PC-3 (cell line): Measurements from ENCODE around the gene AGL. TPM values are rescaled to one million over a fixed set of nuclear protein-coding genes. Genes with fewer than 3 reads are reported as not detected.

Experiments used
- ATAC-seq: fragments of 200-7000 bp; cut with Tn5 transposase; 2 replicates; pipeline ENCODE4 v1.9.1; 2020; ENCODE audit warnings: mild to moderate bottlenecking, moderate library complexity
- BruUV-seq: library from RNA; stranded (reverse); fragments of 400-500 nt; replicated peaks from 2 replicates; lab custom pipeline; 2021; lab: Mats Ljungman, UMichigan
- CTCF ChIA-PET: fragments of 300-600 bp; sonication (Branson Sonifier 250); formaldehyde crosslinking; loops from one replicate; lab custom pipeline; 2022; ENCODE audit warnings: antibody characterized with exemption; lab: Charles Lee
- POLR2A ChIA-PET: fragments of 300-600 bp; sonication (Branson Sonifier 250); formaldehyde crosslinking; loops from one replicate; lab custom pipeline; 2022; ENCODE audit warnings: antibody characterized with exemption; ENCODE audit not compliant: unreplicated experiment; lab: Charles Lee
- DNase-seq: peaks from one replicate; pipeline ENCODE4 v3.0.0-alpha.2; 2015
- H2AFZ ChIP-seq: fragments of 300-600 bp; sonication (generic); 2 replicates; pipeline ENCODE4 v1.6.0; 2016; ENCODE audit warnings: antibody characterized with exemption, low read length
- H3F3A ChIP-seq: fragments of 300-600 bp; sonication (generic); one replicate; pipeline ENCODE4 v1.6.0; 2017; ENCODE audit warnings: antibody characterized with exemption, low read length, control low read depth, mild to moderate bottlenecking; ENCODE audit not compliant: unreplicated experiment
- H3K27ac ChIP-seq: fragments of 300-600 bp; sonication (generic); 2 replicates; pipeline ENCODE4 v1.5.1; 2016; ENCODE audit warnings: mild to moderate bottlenecking, low read length
- H3K27me3 ChIP-seq: fragments of 300-600 bp; sonication (generic); 2 replicates; pipeline ENCODE4 v1.6.1; 2016; ENCODE audit warnings: low read length, mixed read lengths
- H3K36me3 ChIP-seq: fragments of 300-600 bp; sonication (generic); 2 replicates; pipeline ENCODE4 v1.6.1; 2016; ENCODE audit warnings: low read depth, mixed run types, low read length, mixed read lengths
- H3K4me1 ChIP-seq: fragments of 300-600 bp; sonication (generic); 2 replicates; pipeline ENCODE4 v1.5.1; 2016; ENCODE audit warnings: low read length; ENCODE audit not compliant: insufficient read depth
- H3K4me2 ChIP-seq: fragments of 300-600 bp; sonication (generic); 2 replicates; pipeline ENCODE4 v1.6.0; 2016; ENCODE audit warnings: low read length
- H3K4me3 ChIP-seq: fragments of 300-600 bp; sonication (generic); 2 replicates; pipeline ENCODE4 v1.5.1; 2016; ENCODE audit warnings: mild to moderate bottlenecking, low read length, mixed read lengths
- H3K79me2 ChIP-seq: fragments of 300-600 bp; sonication (generic); 2 replicates; pipeline ENCODE4 v1.6.1; 2017; ENCODE audit warnings: low read length, mixed read lengths
- H3K9ac ChIP-seq: fragments of 300-600 bp; sonication (generic); 2 replicates; pipeline ENCODE4 v1.6.0; 2016; ENCODE audit warnings: mild to moderate bottlenecking, low read length
- H3K9me2 ChIP-seq: fragments of 300-600 bp; sonication (generic); replicated peaks from 2 replicates; pipeline ENCODE4 v1.6.1; 2016; ENCODE audit warnings: mixed run types, low read length, mixed read lengths
- H3K9me3 ChIP-seq: fragments of 300-600 bp; sonication (generic); 2 replicates; pipeline ENCODE4 v1.6.1; 2016; ENCODE audit warnings: low read length, mixed read lengths
- H4K20me1 ChIP-seq: fragments of 300-600 bp; sonication (generic); 2 replicates; pipeline ENCODE4 v1.6.1; 2016; ENCODE audit warnings: low read length, mixed read lengths
- CTCF ChIP-seq: fragments of 300-600 bp; sonication (generic); conservative IDR thresholded peaks from 2 replicates; pipeline ENCODE4 v1.5.1; 2017; ENCODE audit warnings: antibody characterized with exemption, low read depth, mild to moderate bottlenecking, low read length
- EZH2 ChIP-seq: fragments of 300-600 bp; sonication (generic); IDR thresholded peaks from one replicate; pipeline ENCODE4 v1.6.1; 2017; ENCODE audit warnings: antibody characterized with exemption, mild to moderate bottlenecking, low read length; ENCODE audit not compliant: unreplicated experiment
- EZH2phosphoT487 ChIP-seq: fragments of 300-600 bp; sonication (generic); IDR thresholded peaks from 2 replicates; pipeline ENCODE4 v1.6.1; 2018; ENCODE audit warnings: mild to moderate bottlenecking, antibody characterized with exemption, low read length, borderline replicate concordance
- intact Hi-C: fragments of 100-400 bp; cut with micrococcal nuclease; formaldehyde crosslinking; loops from 2 replicates; pipeline ENCODE4 v1.9.0; 2023
- total RNA-seq: library from RNA; depleted of rRNA; stranded (reverse); fragments of >200 nt; gene quantifications from 2 replicates; pipeline ENCODE4 v1.2.3, GENCODE V29; 2014

AGL gene
- total RNA-seq, 1 experiment from 2014 or later: 8.7 TPM

GRCh38 chr1:99965646-99966375 lies 115.7 kb downstream of the AGL start:
- Histone ChIP-seq H2AFZ (no peak overlapping the region), H3K79me2 (peaks cover 9% of the 10 kb centered on the region), H3K27me3 (no peaks in the 10 kb centered on the region), H3K4me1 (peaks cover 44% of the 10 kb centered on the region), H3K9me3 (no peaks in the 10 kb centered on the region), H3K4me2 (peak overlapping the region; percentile 67), H4K20me1 (peaks cover 3% of the 10 kb centered on the region), H3F3A (peaks cover 4% of the 10 kb centered on the region), H3K9ac (no peak overlapping the region), H3K36me3 (no peaks in the 10 kb centered on the region), H3K4me3 (peak overlapping the region; percentile 17; the same call in 1 of the 2 replicates), H3K9me2 (no peaks in the 10 kb centered on the region), H3K27ac (peak overlapping the region; percentile 60)
- DNase-seq (peak; percentile 89), ATAC-seq (no peak)
- CTCF ChIA-PET: no interaction called here
- BruUV-seq: no TSS peak
- POLR2A ChIA-PET: no interaction called here
- intact Hi-C loops: no loop called here
- TF ChIP-seq EZH2phosphoT487: no peak
- TF ChIP-seq CTCF: no peak
- no peak for TF ChIP-seq EZH2

DNA sequence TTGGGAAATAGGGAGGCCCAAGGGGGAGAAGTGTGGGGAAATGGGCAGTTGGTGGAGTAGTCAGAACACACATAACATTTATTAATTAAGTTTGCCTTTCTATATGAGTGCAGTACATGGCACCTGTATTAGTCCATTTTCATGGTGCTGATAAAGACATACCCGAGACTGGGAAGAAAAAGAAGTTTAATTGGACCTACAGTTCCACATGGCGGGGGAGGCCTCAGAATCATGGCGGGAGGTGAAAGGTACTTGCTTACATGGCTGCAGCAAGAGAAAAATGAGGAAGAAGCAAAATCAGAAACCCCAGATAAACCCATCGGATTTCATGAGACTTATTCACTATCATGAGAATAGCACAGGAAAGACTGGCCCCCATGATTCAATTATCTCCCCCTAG lies 118.1 kb downstream of the AGL start:
- no peak for DNase-seq
- ChIA-PET CTCF (no interaction called here), POLR2A (no interaction called here)
- peaks cover 33% of the 10 kb centered on the region for H3K79me2 ChIP-seq
- peaks cover 5% of the 10 kb centered on the region for H4K20me1 ChIP-seq
- H3F3A ChIP-seq: peaks cover 4% of the 10 kb centered on the region
- peaks cover 51% of the 10 kb centered on the region for H3K4me1 ChIP-seq
- H3K4me2 ChIP-seq: no peak overlapping the region
- intact Hi-C loops: no loop called here
- no TSS peak for BruUV-seq
- no peaks in the 10 kb centered on the region for H3K9me2 ChIP-seq
- TF ChIP-seq EZH2phosphoT487 (no peak), CTCF (no peak), EZH2 (no peak)
- no peak overlapping the region for H3K9ac ChIP-seq
- H3K36me3 ChIP-seq: no peaks in the 10 kb centered on the region
- no peak overlapping the region for H2AFZ ChIP-seq
- no peak overlapping the region for H3K27ac ChIP-seq
- ATAC-seq: no peak
- H3K4me3 ChIP-seq: no peak overlapping the region
- H3K27me3 ChIP-seq: no peaks in the 10 kb centered on the region
- no peaks in the 10 kb centered on the region for H3K9me3 ChIP-seq

GRCh38 chr1:99969260-99969728 lies 119.1 kb downstream of the AGL start:
- Histone ChIP-seq H2AFZ (peak overlapping the region; percentile 98), H3K9ac (peak overlapping the region; percentile 80), H3K4me1 (peaks cover 46% of the 10 kb centered on the region), H3F3A (peaks cover 4% of the 10 kb centered on the region), H3K36me3 (no peaks in the 10 kb centered on the region), H4K20me1 (peaks cover 5% of the 10 kb centered on the region), H3K27ac (peak overlapping the region; percentile 65), H3K79me2 (peaks cover 44% of the 10 kb centered on the region), H3K9me2 (no peaks in the 10 kb centered on the region), H3K4me2 (peak overlapping the region; percentile 96), H3K27me3 (no peaks in the 10 kb centered on the region), H3K9me3 (no peaks in the 10 kb centered on the region), H3K4me3 (peak overlapping the region; percentile 81)
- POLR2A ChIA-PET: interaction anchor here (0.6 kb wide), 1 partner anchor 203 kb away, joined by 8 read pairs; no protein-coding TSS in a partner anchor
- CTCF ChIA-PET: no interaction called here
- no peak for TF ChIP-seq EZH2
- no peak for TF ChIP-seq EZH2phosphoT487
- intact Hi-C loops: no loop called here
- BruUV-seq: TSS peak; percentile 16
- DNase-seq: peak; percentile 24
- peak; percentile 1; the same call in 1 of the 2 replicates for ATAC-seq
